DMS53 treated with DMSO at 0.1 percent for 48 hours (cell line): ENCODE results near the gene GUCY2D.

Experiments used
- DNase-seq: peaks from one replicate; lab custom pipeline; 2025; ENCODE audit not compliant: unreplicated experiment; lab: John Stamatoyannopoulos, UW

The GUCY2D gene

DNA sequence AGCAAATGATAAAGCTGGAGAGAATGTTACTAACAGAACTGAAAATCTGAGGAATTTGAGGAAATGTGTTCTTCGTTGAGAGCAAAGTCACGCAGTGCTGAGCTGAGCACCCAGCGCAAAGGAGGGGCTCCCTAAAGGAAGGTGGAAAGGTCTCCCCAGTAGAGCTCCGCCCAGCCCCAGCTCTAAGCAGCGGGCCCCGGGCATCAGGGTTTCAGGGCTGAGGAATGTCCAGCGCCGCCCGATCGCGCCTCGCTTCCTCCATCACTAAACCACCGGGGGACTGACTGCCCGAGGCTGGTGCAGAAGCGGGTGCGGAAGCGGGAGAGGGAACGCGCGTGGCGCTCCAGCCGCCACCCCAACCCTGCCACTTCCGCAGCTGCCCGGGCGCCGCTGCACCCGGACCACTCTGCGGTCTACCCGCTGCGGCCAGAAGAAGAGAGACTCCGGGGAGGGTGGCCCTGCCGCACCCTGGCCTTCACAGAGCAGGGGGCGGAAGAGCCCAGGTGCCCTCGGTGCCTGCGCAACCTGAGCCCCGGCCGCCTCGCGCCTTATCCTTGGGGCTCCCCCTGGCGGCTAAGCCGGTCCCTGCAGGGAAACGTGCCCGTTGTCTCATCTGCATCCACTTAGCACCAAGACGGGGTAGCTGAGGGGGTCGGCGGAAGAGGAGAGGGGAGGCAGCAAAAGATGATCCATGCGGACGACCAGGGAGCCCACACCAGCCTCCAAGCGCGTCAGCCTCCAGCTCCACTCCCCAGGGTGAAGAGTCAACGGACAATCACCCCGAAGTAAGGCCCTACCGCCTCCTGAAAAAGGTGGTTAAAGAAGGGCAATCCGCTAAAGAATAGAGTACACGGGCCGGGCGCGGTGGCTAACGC lies 12.4 kb upstream of the GUCY2D start:
- DNase-seq, result peak; percentile 85

DNA sequence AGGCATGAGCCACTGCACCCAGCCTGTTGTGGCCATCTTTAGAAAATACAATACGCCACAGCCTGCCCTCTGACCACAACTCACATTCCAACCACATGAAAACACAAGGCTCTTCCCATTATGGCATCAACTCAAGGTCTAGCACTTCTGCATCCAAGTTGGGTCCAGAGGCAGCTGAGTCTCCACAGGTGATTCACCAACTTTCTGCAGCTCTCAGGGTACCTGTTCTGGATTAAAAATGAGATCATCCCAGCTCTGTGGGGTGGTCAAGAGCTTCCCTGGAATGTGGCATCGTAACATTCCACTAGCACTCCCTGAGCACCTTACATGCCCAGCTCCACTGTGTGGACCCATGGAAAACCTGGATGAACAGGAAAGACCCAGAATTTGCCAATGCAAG lies 9.9 kb upstream of the GUCY2D start:
- no peak for DNase-seq

GRCh38 chr17:7992924-7993323 lies 9.5 kb upstream of the GUCY2D start:
- no peak for DNase-seq

DNA sequence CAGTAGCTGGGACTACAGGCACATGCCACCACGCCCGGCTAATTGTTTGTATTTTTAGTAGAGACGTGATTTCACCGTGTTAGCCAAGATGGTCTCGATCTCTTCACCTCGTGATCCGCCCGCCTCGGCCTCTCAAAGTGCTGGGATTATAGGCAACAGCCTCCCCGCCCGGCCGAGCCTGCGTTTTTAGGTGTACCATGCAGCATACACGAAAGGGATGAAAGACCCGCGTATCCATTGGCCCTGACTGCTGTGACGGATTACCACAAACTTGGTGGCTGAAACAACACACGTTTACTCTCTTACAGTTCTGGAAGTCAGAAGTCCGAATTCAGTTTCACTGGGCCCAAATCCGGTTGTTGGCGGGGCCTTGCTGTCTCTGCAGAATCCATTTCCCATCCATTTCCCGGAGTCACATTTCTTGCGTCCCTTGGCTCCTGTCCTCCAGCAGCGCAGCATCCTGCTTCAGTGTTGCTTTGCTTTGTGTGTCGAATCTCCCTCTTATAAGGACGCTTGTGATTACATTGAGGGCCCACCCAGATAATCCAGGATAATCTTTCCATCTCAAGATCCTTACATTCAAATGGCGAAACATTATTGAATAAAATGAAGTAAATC lies 8.3 kb upstream of the GUCY2D start:
- DNase-seq, result no peak

- no peak for DNase-seq
Observed at GRCh38 chr17:7995724-7996123, 6.7 kb upstream of the GUCY2D start.

DNA sequence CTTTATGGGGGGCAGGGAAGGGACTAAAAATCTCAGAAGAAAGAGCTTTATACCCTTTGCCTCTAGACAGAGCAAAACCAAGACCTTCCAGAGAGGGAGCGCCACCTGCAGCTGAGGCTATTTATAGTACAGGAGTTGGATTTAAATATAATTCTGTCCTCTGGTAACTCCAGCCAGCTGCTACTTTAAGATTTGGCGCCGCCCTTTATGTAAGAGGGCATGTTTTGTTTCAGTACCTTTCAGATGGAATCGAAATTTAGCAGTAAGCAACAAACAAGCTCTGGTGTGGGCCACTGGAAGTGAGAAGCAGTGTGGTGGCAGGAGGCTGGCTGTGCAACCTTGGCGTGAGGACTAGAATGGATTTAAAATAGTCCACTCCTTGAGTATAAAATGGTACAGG lies 5.2 kb upstream of the GUCY2D start:
- peak; percentile 49 for DNase-seq

DNA sequence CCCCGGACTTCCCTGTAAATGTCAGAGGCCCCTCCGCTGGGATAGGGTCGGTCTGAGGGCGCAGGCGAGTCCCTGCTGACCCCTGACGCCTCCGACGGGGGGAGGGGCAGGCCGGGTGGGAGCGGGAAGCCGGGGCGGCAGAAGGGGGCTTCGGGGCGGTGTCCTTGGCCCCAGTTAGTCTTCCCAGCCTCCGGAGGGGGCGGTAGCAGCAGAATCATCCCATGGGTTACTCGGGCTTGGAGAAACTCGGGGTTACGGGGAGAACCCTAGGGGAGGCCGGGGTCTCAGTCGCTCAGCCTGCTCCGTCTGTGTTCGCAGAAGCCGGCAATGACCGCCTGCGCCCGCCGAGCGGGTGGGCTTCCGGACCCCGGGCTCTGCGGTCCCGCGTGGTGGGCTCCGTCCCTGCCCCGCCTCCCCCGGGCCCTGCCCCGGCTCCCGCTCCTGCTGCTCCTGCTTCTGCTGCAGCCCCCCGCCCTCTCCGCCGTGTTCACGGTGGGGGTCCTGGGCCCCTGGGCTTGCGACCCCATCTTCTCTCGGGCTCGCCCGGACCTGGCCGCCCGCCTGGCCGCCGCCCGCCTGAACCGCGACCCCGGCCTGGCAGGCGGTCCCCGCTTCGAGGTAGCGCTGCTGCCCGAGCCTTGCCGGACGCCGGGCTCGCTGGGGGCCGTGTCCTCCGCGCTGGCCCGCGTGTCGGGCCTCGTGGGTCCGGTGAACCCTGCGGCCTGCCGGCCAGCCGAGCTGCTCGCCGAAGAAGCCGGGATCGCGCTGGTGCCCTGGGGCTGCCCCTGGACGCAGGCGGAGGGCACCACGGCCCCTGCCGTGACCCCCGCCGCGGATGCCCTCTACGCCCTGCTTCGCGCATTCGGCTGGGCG lies 542 bp downstream of the GUCY2D start:
- DNase-seq, result no peak

- DNase-seq, result no peak
Observed at GRCh38 chr17:8003594-8004181, 1.3 kb downstream of the GUCY2D start.

- no peak for DNase-seq
Observed at GRCh38 chr17:8004899-8005298, 2.5 kb downstream of the GUCY2D start.

GRCh38 chr17:8005357-8005756 lies 2.9 kb downstream of the GUCY2D start:
- DNase-seq, result no peak

DNA sequence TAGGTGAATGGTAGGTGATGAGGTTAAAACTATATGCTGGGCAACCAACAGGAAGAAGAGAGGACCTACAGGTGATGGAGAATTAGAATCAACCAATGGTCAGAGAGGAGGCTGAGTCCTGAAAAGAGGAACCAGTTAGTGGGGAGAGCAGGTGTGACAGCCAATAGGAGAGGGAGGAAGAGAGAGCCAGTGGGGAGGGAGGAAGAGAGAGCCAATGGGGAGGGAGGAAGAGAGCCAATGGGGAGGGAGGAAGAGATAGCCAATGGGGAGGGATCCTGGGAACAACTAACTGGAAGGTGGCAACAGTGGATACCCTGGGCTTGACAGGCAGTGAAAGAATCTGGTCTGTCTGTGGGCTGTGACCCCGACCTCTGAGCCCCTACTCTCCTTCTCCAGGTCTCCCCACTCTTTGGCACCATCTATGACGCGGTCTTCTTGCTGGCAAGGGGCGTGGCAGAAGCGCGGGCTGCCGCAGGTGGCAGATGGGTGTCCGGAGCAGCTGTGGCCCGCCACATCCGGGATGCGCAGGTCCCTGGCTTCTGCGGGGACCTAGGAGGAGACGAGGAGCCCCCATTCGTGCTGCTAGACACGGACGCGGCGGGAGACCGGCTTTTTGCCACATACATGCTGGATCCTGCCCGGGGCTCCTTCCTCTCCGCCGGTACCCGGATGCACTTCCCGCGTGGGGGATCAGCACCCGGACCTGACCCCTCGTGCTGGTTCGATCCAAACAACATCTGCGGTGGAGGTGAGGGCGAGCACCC lies 3.7 kb downstream of the GUCY2D start:
- DNase-seq, result no peak

- no peak for DNase-seq
Observed at GRCh38 chr17:8006836-8007680, 4.6 kb downstream of the GUCY2D start.

GRCh38 chr17:8007836-8008235 lies 5.4 kb downstream of the GUCY2D start:
- DNase-seq, result no peak

GRCh38 chr17:8012045-8012580 lies 9.7 kb downstream of the GUCY2D start:
- DNase-seq, result no peak

- DNase-seq, result no peak
Observed at GRCh38 chr17:8012996-8013640, 10.7 kb downstream of the GUCY2D start.

- no peak for DNase-seq
Observed at GRCh38 chr17:8013731-8014557, 11.5 kb downstream of the GUCY2D start.

DNA sequence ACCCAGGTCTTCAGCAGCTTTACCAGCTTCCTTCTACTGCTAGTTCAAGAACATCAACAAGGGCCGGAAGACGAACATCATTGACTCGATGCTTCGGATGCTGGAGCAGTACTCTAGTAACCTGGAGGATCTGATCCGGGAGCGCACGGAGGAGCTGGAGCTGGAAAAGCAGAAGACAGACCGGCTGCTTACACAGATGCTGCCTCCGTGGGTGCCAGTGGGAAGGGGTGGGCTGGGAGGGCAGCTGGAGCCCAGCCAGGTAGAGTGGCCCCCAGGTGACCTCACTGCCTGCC lies 12.1 kb downstream of the GUCY2D start:
- no peak for DNase-seq

- no peak for DNase-seq
Observed at GRCh38 chr17:8015236-8015956, 13.0 kb downstream of the GUCY2D start.
